Measurements from ENCODE around the gene FAM76A.
A peak's percentile ranks its signal among the peaks of the same experiment; 100 is the strongest.
"Not testable (repeated sequence)": the region's sequence is repeated elsewhere in the genome, so short reads cannot be mapped to it uniquely, and the experiment has no call there.

Gene FAM76A

GRCh38 chr1:27726173-27727044, 648 bp downstream of the FAM76A start:
- no peak for DNase-seq

GRCh38 chr1:27727126-27727525, 1.4 kb downstream of the FAM76A start:
- DNase-seq: no peak

- no peak for DNase-seq
Measured at GRCh38 chr1:27736252-27736651, 10.5 kb downstream of the FAM76A start.

- DNase-seq: no peak
Measured at GRCh38 chr1:27741121-27741520, 15.4 kb downstream of the FAM76A start.

- no peak for DNase-seq
Measured at GRCh38 chr1:27744556-27744955, 18.8 kb downstream of the FAM76A start.

- DNase-seq: no peak
Measured at GRCh38 chr1:27745466-27745865, 19.7 kb downstream of the FAM76A start.

GRCh38 chr1:27752360-27752759, 26.6 kb downstream of the FAM76A start:
- DNase-seq: no peak

GRCh38 chr1:27755286-27755685, 29.5 kb downstream of the FAM76A start:
- DNase-seq: no peak

DNA sequence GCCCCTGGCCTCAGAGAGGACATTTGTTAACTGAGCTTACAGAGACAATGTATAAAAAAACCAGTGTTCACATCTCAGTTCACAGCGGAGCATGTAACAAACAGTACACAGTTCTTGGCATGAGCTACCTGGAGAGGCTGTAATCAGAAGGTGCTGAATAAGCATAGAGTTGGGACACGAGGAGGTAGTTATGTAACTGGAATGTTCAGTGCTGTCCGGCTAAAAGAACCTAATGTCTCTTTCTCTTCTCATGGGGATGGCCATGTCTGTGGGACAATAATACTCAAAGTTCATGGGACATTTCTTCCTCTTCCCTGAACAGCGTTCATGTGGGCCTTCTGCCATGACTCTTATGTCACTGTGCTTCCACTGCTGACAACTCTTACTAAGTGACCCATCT, 30.1 kb downstream of the FAM76A start:
- DNase-seq: no peak

GRCh38 chr1:27759236-27759635, 33.5 kb downstream of the FAM76A start:
- no peak for DNase-seq

DNA sequence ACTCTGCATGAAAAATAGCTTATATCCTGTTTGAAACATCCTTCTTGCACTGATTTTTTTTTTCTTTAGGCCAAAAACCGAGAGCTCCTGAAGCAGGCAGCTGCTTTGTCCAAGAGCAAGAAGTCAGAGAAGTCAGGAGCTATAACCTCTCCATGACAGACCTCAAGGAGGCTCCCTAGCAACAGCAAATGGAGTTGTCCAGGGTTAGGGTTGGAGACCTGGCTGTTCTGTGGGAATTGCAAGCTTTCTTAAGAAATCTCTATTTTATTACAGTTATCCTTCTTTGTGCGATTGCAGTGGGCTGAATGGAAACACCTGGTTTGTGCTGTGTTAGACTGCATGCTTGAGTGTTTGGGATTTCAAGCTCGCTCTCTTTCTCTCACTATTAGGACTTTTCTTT, 34.7 kb downstream of the FAM76A start:
- DNase-seq: no peak

GRCh38 chr1:27762033-27762432, 36.3 kb downstream of the FAM76A start:
- DNase-seq: no peak

DNA sequence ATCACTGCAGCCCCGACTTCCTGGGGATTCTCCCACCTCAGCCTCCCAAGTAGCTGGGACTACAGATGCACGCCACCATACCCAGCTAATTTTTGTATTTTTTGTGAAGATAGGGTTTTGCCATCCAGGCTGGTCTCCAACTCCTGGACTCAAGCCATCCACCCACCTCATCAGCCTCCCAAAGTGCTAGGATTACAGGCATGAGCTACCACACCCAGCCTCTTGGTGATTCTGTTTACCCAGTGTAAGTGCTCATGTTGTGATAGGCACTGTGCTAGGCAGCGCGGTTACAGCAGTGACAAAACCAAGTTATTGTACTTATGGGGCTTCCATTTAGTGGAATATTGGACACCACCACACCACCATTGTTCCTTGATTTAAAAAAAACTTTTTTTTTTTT, 37.6 kb downstream of the FAM76A start:
- no peak for DNase-seq

DNA sequence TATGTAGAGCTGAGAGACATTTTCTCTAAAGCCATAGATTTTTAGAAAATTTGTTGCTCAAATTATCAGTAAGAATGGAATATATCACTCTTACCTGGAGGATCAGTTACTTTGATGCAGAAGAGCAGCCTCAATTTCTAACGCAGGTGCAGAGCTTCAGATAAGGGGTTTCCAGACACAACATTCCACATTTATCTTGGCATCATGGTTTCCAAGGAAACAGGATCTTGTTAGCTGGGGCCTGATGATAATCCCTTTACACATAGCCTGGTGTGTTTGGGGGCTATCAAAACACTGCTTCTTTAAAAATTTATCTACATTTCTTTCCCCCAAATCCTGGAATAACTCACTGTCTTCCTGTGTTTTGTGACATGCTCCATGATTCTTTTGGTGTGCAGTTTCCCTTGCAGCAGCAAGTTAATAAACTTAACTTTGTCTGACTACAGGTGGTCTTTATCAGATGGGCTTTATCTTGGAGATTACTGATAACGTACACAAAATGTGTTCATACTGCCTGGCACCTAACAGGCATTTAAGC, 44.6 kb downstream of the FAM76A start:
- no peak for DNase-seq

GRCh38 chr1:27772036-27772931, 46.5 kb downstream of the FAM76A start:
- no peak for DNase-seq

DNA sequence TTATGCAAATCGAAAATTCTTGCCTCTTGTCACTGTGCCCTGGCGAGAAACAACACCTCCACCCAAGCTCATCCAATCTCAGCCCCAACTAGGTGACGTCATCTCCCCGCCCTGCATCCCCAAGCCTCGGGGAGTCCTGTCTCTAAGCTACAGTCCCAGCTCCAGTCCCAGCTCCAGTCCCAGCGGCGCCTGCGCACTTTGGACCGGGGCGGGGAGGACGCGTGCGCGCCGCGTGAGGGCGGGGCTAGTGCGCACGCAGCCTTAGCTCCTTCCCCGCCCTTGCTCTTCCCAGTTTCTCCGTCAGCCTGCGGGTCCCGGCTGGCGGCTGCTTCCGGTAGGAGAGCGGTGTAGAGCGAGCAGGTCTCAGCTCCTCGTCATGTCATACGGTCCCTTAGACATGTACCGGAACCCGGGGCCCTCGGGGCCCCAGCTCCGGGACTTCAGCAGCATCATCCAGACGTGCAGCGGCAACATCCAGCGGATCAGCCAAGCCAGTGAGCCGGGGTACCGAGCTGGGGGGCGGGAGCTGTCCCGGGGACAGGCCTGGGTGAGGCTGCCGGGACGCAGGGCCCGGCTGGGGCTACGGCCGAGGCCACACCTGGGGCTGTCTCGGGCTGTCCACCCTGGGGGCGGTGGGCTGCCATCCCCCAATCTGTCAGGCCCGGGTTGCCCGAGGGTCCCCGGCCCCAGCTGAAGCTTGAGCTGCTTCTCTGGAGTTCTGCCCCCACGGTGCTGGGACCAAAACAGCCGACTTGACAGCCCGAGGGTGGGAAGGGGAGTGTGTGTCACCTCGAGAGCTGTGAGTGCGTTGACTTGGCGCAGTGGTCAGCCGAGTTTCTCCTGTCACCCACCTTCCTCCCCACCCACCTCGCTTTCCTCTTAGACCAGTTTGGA, 47.4 kb downstream of the FAM76A start, which contains the start of gene STX12:
Gene STX12 (plus strand): TSS at position 288 of the 894 bp plus-strand sequence. CDS start 89 bp downstream, at position 377.
- DNase-seq: peak; percentile 99

GRCh38 chr1:27773826-27774445, 48.2 kb downstream of the FAM76A start:
- DNase-seq: no peak

GRCh38 chr1:27774654-27775053, 48.9 kb downstream of the FAM76A start:
- no peak for DNase-seq

DNA sequence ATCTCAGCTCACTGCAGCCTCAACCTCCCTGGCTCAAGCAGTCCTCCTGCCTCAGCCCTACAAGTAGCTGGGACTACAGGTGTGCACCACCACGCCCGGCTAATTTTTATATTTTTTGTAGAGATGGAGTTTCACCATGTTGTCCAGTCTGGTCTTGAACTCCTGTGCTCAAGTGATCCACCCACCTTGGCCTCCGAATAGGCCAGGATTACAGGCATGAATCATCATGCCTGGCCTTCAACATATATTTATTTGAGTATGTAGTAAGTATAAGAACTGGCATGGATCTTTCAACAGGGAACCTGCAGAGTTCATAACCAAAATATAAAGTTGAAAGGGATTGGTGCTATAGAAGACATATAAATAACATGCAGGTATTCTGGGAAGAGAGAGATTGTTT, 49.6 kb downstream of the FAM76A start:
- DNase-seq: not testable (repeated sequence)

DNA sequence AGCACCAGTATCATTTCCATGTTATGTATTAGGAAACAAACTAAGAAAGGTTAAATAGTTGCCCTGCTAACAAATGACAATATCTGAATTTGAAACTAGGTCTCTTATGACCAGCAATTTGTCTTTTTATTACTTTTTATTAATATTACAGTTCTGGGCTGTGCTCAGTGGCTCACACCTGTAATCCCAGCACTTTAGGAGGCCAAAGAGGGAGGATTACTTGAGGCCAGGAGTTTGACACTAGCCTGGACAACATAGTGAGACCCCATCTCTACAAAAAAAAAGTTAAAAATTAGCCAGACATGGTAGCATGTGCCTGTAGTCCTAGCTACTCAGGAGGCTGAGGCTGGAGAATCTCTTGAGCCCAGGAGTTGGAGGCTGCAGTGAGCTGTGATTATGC, 50.5 kb downstream of the FAM76A start:
- not testable (repeated sequence) for DNase-seq

- DNase-seq: no peak
Measured at GRCh38 chr1:27778056-27778455, 52.3 kb downstream of the FAM76A start.

DNA sequence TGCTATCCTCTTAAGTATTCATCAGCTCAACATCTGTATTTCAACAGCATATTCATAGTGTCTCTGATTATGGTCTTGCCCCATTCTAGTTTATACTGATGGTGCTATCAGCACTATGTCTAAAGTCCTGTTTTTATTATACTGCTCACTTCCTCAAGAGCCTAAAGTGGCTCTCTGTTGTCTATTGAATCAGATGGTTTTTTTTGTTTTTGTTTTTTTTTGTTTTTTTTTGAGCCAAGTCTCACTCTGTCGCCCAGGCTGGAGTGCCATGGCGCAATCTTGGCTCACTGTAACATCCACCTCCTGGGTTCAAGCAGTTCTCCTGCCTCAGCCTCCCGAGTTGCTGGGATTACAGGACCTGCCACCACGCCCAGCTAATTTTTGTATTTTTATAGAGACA, 53.4 kb downstream of the FAM76A start:
- no peak for DNase-seq

Measured in activated naive CD4-positive, alpha-beta T cell treated with anti-CD3 and anti-CD28 coated beads, Interleukin-2, amount 50 U/mL, for 16 hours (primary cell).